A673 (cell line): ENCODE results near the gene IL19. TPM values are rescaled to one million over a fixed set of nuclear protein-coding genes. Genes with fewer than 3 reads are reported as not detected.
"Not testable (repeated sequence)": the region's sequence is repeated elsewhere in the genome, so short reads cannot be mapped to it uniquely, and the experiment has no call there.

Source experiments
- BruUV-seq: library from RNA; stranded (reverse); fragments of 400-500 nt; replicated peaks from 2 replicates; lab custom pipeline; 2021; lab: Mats Ljungman, UMichigan
- CTCF ChIA-PET: fragments of 300-600 bp; sonication (Branson Sonifier 250); formaldehyde crosslinking; loops from one replicate; lab custom pipeline; 2022; ENCODE audit warnings: antibody characterized with exemption; lab: Charles Lee
- POLR2A ChIA-PET: fragments of 300-600 bp; sonication (Branson Sonifier 250); formaldehyde crosslinking; loops from one replicate; lab custom pipeline; 2022; ENCODE audit warnings: antibody characterized with exemption; ENCODE audit not compliant: low non-redundant PET; lab: Charles Lee
- DNase-seq: peaks from one replicate; pipeline ENCODE4 v3.0.0-alpha.2; 2015; ENCODE audit warnings: low spot score
- H3K27ac ChIP-seq: fragments of 200-600 bp; sonication (generic); 2 replicates; pipeline ENCODE4 v1.5.1; 2016; ENCODE audit warnings: mixed run types, low read depth, mild to moderate bottlenecking, mixed read lengths, antibody characterized with exemption, low read length; ENCODE audit not compliant: poor library complexity, severe bottlenecking
- H3K27me3 ChIP-seq: fragments of 200-600 bp; sonication (generic); replicated peaks from 2 replicates; pipeline ENCODE4 v1.6.1; 2017; ENCODE audit warnings: mixed run types, low read depth, mild to moderate bottlenecking, mixed read lengths, antibody characterized with exemption, low read length; ENCODE audit not compliant: insufficient read depth, poor library complexity
- H3K36me3 ChIP-seq: fragments of 200-600 bp; sonication (generic); 2 replicates; pipeline ENCODE4 v1.6.1; 2016; ENCODE audit warnings: mixed run types, mild to moderate bottlenecking, mixed read lengths, antibody characterized with exemption, low read length; ENCODE audit not compliant: insufficient read depth, poor library complexity, severe bottlenecking
- H3K4me1 ChIP-seq: fragments of 200-600 bp; sonication (generic); 2 replicates; pipeline ENCODE4 v1.6.1; 2017; ENCODE audit warnings: mixed run types, mild to moderate bottlenecking, mixed read lengths, antibody characterized with exemption, low read length; ENCODE audit not compliant: insufficient read depth, poor library complexity, severe bottlenecking
- H3K4me3 ChIP-seq: fragments of 200-600 bp; sonication (generic); 2 replicates; pipeline ENCODE4 v1.5.1; 2016; ENCODE audit warnings: low read depth, mixed run types, mild to moderate bottlenecking, mixed read lengths, low read length; ENCODE audit not compliant: poor library complexity, severe bottlenecking
- H3K9me3 ChIP-seq: fragments of 200-600 bp; sonication (generic); 2 replicates; pipeline ENCODE4 v1.6.1; 2016; ENCODE audit warnings: mixed run types, low read depth, mild to moderate bottlenecking, mixed read lengths, antibody characterized with exemption, low read length; ENCODE audit not compliant: poor library complexity, severe bottlenecking
- CTCF ChIP-seq: fragments of 300-800, 200-600 bp; sonication (generic); conservative IDR thresholded peaks from 2 replicates; pipeline ENCODE4 v1.5.1; 2017; ENCODE audit warnings: low read depth, mild to moderate bottlenecking, antibody characterized with exemption, low read length, moderate library complexity, mixed read lengths
- EZH2 ChIP-seq: fragments of 200-600 bp; sonication (generic); IDR thresholded peaks from 2 replicates; pipeline ENCODE4 v1.6.1; 2017; ENCODE audit warnings: borderline replicate concordance, low read depth, mild to moderate bottlenecking, mixed read lengths, antibody characterized with exemption, low read length; ENCODE audit not compliant: poor library complexity, severe bottlenecking
- intact Hi-C: fragments of 100-400 bp; cut with micrococcal nuclease; formaldehyde crosslinking; loops from one replicate; pipeline ENCODE4 v1.10.0; 2022; ENCODE audit not compliant: unreplicated experiment
- total RNA-seq: library from RNA; stranded (reverse); gene quantifications from 2 replicates; pipeline ENCODE4 v1.2.3, GENCODE V29; 2021

Gene IL19
- total RNA-seq, 1 experiment from 2014 or later = not detected

DNA sequence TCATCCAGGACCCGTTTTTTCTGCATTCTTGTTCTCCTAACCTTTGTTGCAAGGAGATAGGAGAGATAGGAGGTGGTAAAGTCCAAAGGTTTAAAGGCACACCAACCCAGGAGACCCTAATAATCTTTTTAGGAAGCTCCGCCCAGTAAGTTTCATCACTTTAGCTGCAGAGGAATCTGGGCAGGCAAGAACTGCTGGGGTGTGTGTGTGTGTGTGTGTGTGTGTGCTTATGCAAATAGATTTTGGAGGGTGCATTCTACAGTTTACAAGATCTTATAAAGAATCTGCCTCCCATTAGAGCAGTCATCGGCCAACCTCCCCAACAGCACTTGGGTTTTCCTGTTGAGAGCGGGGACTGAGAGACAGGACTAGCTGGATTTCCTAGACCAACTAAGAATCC is 5.7 kb downstream of the IL19 start:
- Histone ChIP-seq H3K27me3 (peaks cover 4% of the 10 kb centered on the region), H3K9me3 (no peaks in the 10 kb centered on the region), H3K4me3 (no peak overlapping the region), H3K36me3 (no peaks in the 10 kb centered on the region), H3K4me1 (no peaks in the 10 kb centered on the region), H3K27ac (no peak overlapping the region)
- TF ChIP-seq EZH2 (no peak), CTCF (no peak)
- CTCF ChIA-PET = no interaction called here
- no TSS peak for BruUV-seq
- intact Hi-C loops = no loop called here
- DNase-seq = peak; percentile 9
- POLR2A ChIA-PET = no interaction called here

DNA sequence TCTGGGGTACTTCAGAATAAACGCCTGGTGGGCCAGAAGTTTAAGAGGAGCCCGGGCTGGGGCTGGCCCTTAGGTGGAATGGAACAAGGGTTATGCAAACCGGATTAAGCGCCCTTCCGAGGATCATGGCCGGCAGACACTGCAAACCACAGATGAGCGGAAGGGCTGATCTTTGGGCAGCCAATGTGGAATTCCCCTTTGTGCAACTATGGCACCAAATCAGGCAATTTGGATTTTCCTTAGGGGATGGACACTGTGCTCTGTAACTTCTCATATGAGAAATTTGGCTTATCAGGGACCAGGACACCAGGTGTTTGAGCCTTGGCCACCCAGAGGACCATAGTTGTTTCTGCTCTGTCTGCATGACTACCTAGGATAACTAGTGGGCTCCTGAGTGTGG is 7.5 kb downstream of the IL19 start:
- intact Hi-C loops = no loop called here
- BruUV-seq = no TSS peak
- Histone ChIP-seq H3K4me3 (no peak overlapping the region), H3K4me1 (no peaks in the 10 kb centered on the region), H3K27me3 (peaks cover 4% of the 10 kb centered on the region), H3K36me3 (no peaks in the 10 kb centered on the region), H3K27ac (no peak overlapping the region), H3K9me3 (no peaks in the 10 kb centered on the region)
- TF ChIP-seq CTCF (no peak), EZH2 (no peak)
- DNase-seq = no peak
- CTCF ChIA-PET = no interaction called here
- POLR2A ChIA-PET = interaction anchor here (0.6 kb wide), 1 partner anchor 11 kb away, joined by 3 read pairs; no protein-coding TSS in a partner anchor

DNA sequence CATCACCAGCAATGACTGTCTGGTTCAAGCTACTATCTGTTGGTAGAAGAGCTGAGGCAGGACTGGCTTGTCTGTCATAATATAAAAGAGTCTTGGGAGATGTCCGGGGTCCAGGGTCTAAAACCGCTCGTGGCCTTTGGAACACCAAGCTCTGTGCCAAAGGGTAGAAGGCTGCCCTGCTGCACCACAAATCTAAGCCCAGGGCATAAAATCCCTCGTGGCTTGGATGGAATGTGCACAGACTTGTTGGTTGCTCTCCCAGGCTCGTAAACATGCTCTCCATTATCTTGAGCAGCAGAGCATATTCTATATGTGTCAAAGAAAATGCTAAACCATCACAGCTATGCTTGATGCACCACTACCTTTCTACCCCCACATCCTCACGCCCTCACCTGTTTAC is 8.3 kb downstream of the IL19 start:
- H3K4me1 ChIP-seq, intact Hi-C loops, DNase-seq, H3K36me3 ChIP-seq, POLR2A ChIA-PET, H3K27ac ChIP-seq, CTCF ChIA-PET, H3K4me3 ChIP-seq, BruUV-seq, H3K9me3 ChIP-seq, H3K27me3 ChIP-seq: not testable (repeated sequence)

DNA sequence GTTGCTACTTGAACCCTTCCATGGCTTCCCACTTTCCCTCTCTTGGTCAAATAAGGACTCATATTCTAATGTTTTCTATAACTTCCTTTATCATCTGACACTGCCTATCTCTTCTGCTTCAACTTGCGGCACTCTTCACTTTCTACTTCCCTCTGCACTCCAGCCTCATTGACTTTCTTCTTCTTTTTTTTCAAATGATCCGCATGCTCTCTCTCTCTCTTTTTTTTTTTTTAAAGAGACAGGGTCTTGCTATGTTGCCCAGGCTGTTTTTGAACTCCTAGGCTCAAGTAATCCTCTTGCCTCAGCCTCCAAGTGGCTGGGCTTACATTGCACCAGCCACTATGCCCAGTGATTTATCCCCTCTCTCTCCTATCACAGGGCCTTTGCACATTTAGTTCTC is 9.1 kb downstream of the IL19 start:
- DNase-seq = no peak
- no TSS peak for BruUV-seq
- no peaks in the 10 kb centered on the region for H3K4me1 ChIP-seq
- ChIA-PET CTCF (no interaction called here), POLR2A (no interaction called here)
- H3K4me3 ChIP-seq = no peak overlapping the region
- TF ChIP-seq EZH2 (no peak), CTCF (no peak)
- no peaks in the 10 kb centered on the region for H3K9me3 ChIP-seq
- intact Hi-C loops = no loop called here
- H3K36me3 ChIP-seq = no peaks in the 10 kb centered on the region
- peaks cover 4% of the 10 kb centered on the region for H3K27me3 ChIP-seq
- H3K27ac ChIP-seq = no peak overlapping the region
